SK-N-SH (cell line): ENCODE data around the gene CALHM5.

ENCODE experiments used
- CHD2 ChIP-seq: fragments of 150-350 bp; IDR thresholded peaks from 2 replicates; pipeline ENCODE4 v1.6.1; 2018; ENCODE audit warnings: low read length; ENCODE audit not compliant: partially characterized antibody
- EZH2phosphoT487 ChIP-seq: fragments of 200-600 bp; sonication (generic); IDR thresholded peaks from 2 replicates; pipeline ENCODE4 v1.6.1; 2017; ENCODE audit warnings: low read depth, mixed run types, mild to moderate bottlenecking, antibody characterized with exemption, moderate library complexity, borderline replicate concordance
- GABPA ChIP-seq: IDR thresholded peaks from 2 replicates; pipeline ENCODE4 v1.4.0; 2012; ENCODE audit warnings: low read depth, mild to moderate bottlenecking
- GATA2 ChIP-seq: sonication (generic); formaldehyde crosslinking; IDR thresholded peaks from 2 replicates; pipeline ENCODE4 v1.5.0; 2020; ENCODE audit warnings: mild to moderate bottlenecking, missing genetic modification reagents
- POLR2AphosphoS5 ChIP-seq: IDR thresholded peaks from 2 replicates; pipeline ENCODE4 v1.6.1; 2012; ENCODE audit warnings: low read depth, low read length
- RFX5 ChIP-seq: IDR thresholded peaks from 2 replicates; pipeline ENCODE4 v1.6.1; 2012; ENCODE audit warnings: mild to moderate bottlenecking, improper control_type of control experiment, low read length
- SMC3 ChIP-seq: IDR thresholded peaks from 2 replicates; pipeline ENCODE4 v1.6.1; 2012; ENCODE audit warnings: low read depth, low read length, improper control_type of control experiment
- TF ChIP-seq, protein P1 (sequence below): fragments of 200-600 bp; sonication (generic); IDR thresholded peaks from 2 replicates; pipeline ENCODE4 v1.6.1; 2017; ENCODE audit warnings: antibody characterized with exemption, mild to moderate bottlenecking, moderate library complexity
- TF ChIP-seq, protein P2 (sequence below): IDR thresholded peaks from 2 replicates; pipeline ENCODE4; 2012
- TF ChIP-seq, protein P3 (sequence below): IDR thresholded peaks from 2 replicates; pipeline ENCODE4 v1.6.1; 2012; ENCODE audit warnings: mild to moderate bottlenecking, low read depth, low read length, moderate library complexity
- TF ChIP-seq, protein P4 (sequence below): IDR thresholded peaks from 2 replicates; pipeline ENCODE4 v1.4.0; 2012; ENCODE audit warnings: low read depth, borderline replicate concordance

DNA sequence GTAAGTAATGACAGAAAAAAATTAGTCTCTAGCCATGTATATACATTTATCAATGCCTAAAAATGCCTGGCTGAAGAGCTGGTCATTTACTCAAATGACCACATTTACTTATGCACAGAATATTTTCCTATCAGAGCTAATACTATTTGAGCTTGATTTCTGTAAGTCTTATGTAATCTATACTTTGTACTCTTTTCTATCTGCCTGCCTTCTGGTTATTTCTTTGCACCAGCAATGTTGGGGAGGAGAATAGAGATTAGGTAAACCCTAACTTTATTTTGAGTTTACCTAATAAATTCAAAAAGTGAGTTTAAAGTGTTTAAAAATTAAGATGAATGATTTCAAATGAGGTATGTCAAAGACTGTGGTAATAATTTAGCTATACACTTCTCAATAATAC lies 3.7 kb downstream of the CALHM5 start:
- TF ChIP-seq, protein P1, sequence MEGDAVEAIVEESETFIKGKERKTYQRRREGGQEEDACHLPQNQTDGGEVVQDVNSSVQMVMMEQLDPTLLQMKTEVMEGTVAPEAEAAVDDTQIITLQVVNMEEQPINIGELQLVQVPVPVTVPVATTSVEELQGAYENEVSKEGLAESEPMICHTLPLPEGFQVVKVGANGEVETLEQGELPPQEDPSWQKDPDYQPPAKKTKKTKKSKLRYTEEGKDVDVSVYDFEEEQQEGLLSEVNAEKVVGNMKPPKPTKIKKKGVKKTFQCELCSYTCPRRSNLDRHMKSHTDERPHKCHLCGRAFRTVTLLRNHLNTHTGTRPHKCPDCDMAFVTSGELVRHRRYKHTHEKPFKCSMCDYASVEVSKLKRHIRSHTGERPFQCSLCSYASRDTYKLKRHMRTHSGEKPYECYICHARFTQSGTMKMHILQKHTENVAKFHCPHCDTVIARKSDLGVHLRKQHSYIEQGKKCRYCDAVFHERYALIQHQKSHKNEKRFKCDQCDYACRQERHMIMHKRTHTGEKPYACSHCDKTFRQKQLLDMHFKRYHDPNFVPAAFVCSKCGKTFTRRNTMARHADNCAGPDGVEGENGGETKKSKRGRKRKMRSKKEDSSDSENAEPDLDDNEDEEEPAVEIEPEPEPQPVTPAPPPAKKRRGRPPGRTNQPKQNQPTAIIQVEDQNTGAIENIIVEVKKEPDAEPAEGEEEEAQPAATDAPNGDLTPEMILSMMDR = no peak
- TF ChIP-seq GABPA = no peak
- TF ChIP-seq GATA2 (CRISPR knock-in tag) = no peak
- TF ChIP-seq, protein P2, sequence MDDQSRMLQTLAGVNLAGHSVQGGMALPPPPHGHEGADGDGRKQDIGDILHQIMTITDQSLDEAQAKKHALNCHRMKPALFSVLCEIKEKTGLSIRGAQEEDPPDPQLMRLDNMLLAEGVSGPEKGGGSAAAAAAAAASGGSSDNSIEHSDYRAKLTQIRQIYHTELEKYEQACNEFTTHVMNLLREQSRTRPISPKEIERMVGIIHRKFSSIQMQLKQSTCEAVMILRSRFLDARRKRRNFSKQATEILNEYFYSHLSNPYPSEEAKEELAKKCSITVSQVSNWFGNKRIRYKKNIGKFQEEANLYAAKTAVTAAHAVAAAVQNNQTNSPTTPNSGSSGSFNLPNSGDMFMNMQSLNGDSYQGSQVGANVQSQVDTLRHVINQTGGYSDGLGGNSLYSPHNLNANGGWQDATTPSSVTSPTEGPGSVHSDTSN = no peak
- TF ChIP-seq, protein P3, sequence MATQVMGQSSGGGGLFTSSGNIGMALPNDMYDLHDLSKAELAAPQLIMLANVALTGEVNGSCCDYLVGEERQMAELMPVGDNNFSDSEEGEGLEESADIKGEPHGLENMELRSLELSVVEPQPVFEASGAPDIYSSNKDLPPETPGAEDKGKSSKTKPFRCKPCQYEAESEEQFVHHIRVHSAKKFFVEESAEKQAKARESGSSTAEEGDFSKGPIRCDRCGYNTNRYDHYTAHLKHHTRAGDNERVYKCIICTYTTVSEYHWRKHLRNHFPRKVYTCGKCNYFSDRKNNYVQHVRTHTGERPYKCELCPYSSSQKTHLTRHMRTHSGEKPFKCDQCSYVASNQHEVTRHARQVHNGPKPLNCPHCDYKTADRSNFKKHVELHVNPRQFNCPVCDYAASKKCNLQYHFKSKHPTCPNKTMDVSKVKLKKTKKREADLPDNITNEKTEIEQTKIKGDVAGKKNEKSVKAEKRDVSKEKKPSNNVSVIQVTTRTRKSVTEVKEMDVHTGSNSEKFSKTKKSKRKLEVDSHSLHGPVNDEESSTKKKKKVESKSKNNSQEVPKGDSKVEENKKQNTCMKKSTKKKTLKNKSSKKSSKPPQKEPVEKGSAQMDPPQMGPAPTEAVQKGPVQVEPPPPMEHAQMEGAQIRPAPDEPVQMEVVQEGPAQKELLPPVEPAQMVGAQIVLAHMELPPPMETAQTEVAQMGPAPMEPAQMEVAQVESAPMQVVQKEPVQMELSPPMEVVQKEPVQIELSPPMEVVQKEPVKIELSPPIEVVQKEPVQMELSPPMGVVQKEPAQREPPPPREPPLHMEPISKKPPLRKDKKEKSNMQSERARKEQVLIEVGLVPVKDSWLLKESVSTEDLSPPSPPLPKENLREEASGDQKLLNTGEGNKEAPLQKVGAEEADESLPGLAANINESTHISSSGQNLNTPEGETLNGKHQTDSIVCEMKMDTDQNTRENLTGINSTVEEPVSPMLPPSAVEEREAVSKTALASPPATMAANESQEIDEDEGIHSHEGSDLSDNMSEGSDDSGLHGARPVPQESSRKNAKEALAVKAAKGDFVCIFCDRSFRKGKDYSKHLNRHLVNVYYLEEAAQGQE = no peak
- no peak for TF ChIP-seq RFX5
- TF ChIP-seq SMC3 = no peak
- TF ChIP-seq CHD2 = no peak
- no peak for TF ChIP-seq EZH2phosphoT487
- no peak for TF ChIP-seq POLR2AphosphoS5
- TF ChIP-seq, protein P4, sequence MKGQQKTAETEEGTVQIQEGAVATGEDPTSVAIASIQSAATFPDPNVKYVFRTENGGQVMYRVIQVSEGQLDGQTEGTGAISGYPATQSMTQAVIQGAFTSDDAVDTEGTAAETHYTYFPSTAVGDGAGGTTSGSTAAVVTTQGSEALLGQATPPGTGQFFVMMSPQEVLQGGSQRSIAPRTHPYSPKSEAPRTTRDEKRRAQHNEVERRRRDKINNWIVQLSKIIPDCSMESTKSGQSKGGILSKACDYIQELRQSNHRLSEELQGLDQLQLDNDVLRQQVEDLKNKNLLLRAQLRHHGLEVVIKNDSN = no peak
